Transverse colon (tissue), 4 donors: ENCODE measurements around the gene STMN1. TPM values are rescaled to one million over a fixed set of nuclear protein-coding genes. Genes with fewer than 3 reads are reported as not detected.

Source experiments
- DNase-seq: peaks from one replicate; pipeline ENCODE4 v3.0.0-alpha.2; 2019
- H3K27ac ChIP-seq, 4 donors: fragments of 200-600 bp; sonication (generic); 2 replicates each; pipeline ENCODE4 v1.5.1; 2016 to 2018; ENCODE audit warnings: inconsistent platforms in 4 of 4
- H3K27me3 ChIP-seq: fragments of 200-600 bp; sonication (generic); 2 replicates; pipeline ENCODE4 v1.5.1; 2017; ENCODE audit warnings: inconsistent platforms
- H3K36me3 ChIP-seq, 4 donors: fragments of 200-600 bp; sonication (generic); 2 replicates each; pipeline ENCODE4 v1.5.1; 2017 to 2019; ENCODE audit warnings: inconsistent platforms in 4 of 4
- H3K4me1 ChIP-seq, 4 donors: fragments of 200-600 bp; sonication (generic); 2 replicates each; pipeline ENCODE4 v1.5.1; 2017 to 2020; ENCODE audit warnings: inconsistent platforms in 4 of 4
- H3K4me3 ChIP-seq, 4 donors: fragments of 200-600 bp; sonication (generic); 1 replicate in 1 of 4; 2 replicates in 3 of 4; pipeline versions ENCODE4 v1.5.1 to v1.6.1; 2017 to 2019; ENCODE audit warnings: inconsistent platforms in 4 of 4
- H3K9me3 ChIP-seq, 2 donors: fragments of 200-600 bp; sonication (generic); 2 replicates each; pipeline ENCODE4 v1.5.1; 2017 to 2019; ENCODE audit warnings: inconsistent platforms in 2 of 2
- CTCF ChIP-seq, 5 experiments: fragments of 200-600 bp in 3 of 5; fragments of 450-650 bp in 2 of 5; sonication (generic) in 3 of 5; IDR thresholded peaks; 1 replicate in 2 of 5; 2 replicates in 3 of 5; pipeline ENCODE4 v1.5.1; 2016 to 2017; ENCODE audit warnings: antibody characterized with exemption in 5 of 5, inconsistent platforms in 3 of 5, mild to moderate bottlenecking in 2 of 5, moderate library complexity in 1 of 5
- EP300 ChIP-seq: sonication (generic); formaldehyde crosslinking; IDR thresholded peaks from one replicate; pipeline ENCODE4 v1.6.1; 2017; ENCODE audit warnings: antibody characterized with exemption, low read depth
- POLR2A ChIP-seq: fragments of 450-650 bp; IDR thresholded peaks from one replicate; pipeline ENCODE4 v1.6.1; 2016; ENCODE audit warnings: antibody characterized with exemption, mild to moderate bottlenecking, moderate library complexity
- POLR2AphosphoS5 ChIP-seq, 3 donors: sonication (generic); formaldehyde crosslinking; IDR thresholded peaks; one replicate each; pipeline ENCODE4 v1.6.1; 2016; ENCODE audit warnings: antibody characterized with exemption in 3 of 3
- WGBS, 2 donors: methylation state at CpG; one replicate each; pipeline ENCODE4 v1.1.5; 2018; ENCODE audit warnings: low coverage in 1 of 2; 5-methylcytosine and 5-hydroxymethylcytosine counted together
- in situ Hi-C, 4 donors: fragments of 200-750 bp; cut with MboI; loops; one replicate each; pipeline versions ENCODE4 v1.15.0 to v1.15.1; 2017; ENCODE audit warnings: low sequenced_read_pairs in 3 of 4, low pct_ligation_motif_present in 1 of 4, low pct_unique_long_range_greater_than_20kb in 1 of 4
- intact Hi-C: fragments of 100-400 bp; cut with DNase I; formaldehyde crosslinking; loops from one replicate; pipeline ENCODE4 v1.15.1; 2023; ENCODE audit warnings: low total_unique reads
- total RNA-seq, 4 donors: library from RNA; depleted of rRNA; stranded (reverse); fragments of >200 nt; gene quantifications; one replicate each; pipeline ENCODE4 v1.1.0, GENCODE V29; 2016

Gene STMN1
- total RNA-seq, 4 donors from 2014 or later: 6.4 to 24.3 (median 16.5) TPM

GRCh38 chr1:25881266-25881665 lies 25.0 kb downstream of the STMN1 start:
- no peak for DNase-seq
- H3K27ac ChIP-seq: no peak overlapping the region
- no peaks in the 10 kb centered on the region for H3K9me3 ChIP-seq
- in situ Hi-C loops: no loop called here
- H3K27me3 ChIP-seq: no peaks in the 10 kb centered on the region
- H3K36me3 ChIP-seq: no peaks in the 10 kb centered on the region
- WGBS, 2 donors: 92% methylated on average over 11 of the region's 11 CpGs; no CpG with 5 or more reads in 1 of the 2 donors
- no peak overlapping the region for H3K4me3 ChIP-seq
- peaks cover 0 to 1% (median under 1%) of the 10 kb centered on the region in 4 donors for H3K4me1 ChIP-seq
- intact Hi-C loops: no loop called here
- no peak for TF ChIP-seq POLR2A
- no peak for TF ChIP-seq EP300
- TF ChIP-seq POLR2AphosphoS5 (IDR thresholded peaks at IDR 0.05): no peak
- TF ChIP-seq CTCF (IDR thresholded peaks at IDR 0.05): no peak

- no peak overlapping the region for H3K27ac ChIP-seq
- no peaks in the 10 kb centered on the region for H3K27me3 ChIP-seq
- in situ Hi-C loops (no loop called here), intact Hi-C loops (no loop called here)
- no peak for DNase-seq
- H3K4me3 ChIP-seq: no peak overlapping the region
- H3K9me3 ChIP-seq: no peaks in the 10 kb centered on the region
- TF ChIP-seq EP300 (no peak), POLR2AphosphoS5 (IDR thresholded peaks at IDR 0.05) (no peak), POLR2A (no peak), CTCF (IDR thresholded peaks at IDR 0.05) (no peak)
- no peaks in the 10 kb centered on the region for H3K36me3 ChIP-seq
- 89 to 94% methylated on average over 5 of the region's 5 CpGs for WGBS, 2 donors
- peaks cover 0 to 8% (median 4%) of the 10 kb centered on the region in 4 donors for H3K4me1 ChIP-seq
Measured at GRCh38 chr1:25880518-25880917, 25.7 kb downstream of the STMN1 start.

GRCh38 chr1:25879675-25880074 lies 26.5 kb downstream of the STMN1 start:
- 61% methylated on average over 2 of the region's 2 CpGs; no CpG with 5 or more reads in 1 of the 2 donors for WGBS, 2 donors
- intact Hi-C loops: no loop called here
- in situ Hi-C loops: no loop called here
- Histone ChIP-seq H3K27ac (no peak overlapping the region), H3K27me3 (no peaks in the 10 kb centered on the region), H3K9me3 (no peaks in the 10 kb centered on the region), H3K4me3 (no peak overlapping the region), H3K36me3 (no peaks in the 10 kb centered on the region), H3K4me1 (peaks cover 3 to 15% (median 9%) of the 10 kb centered on the region in 4 donors)
- DNase-seq: no peak
- TF ChIP-seq CTCF (IDR thresholded peaks at IDR 0.05): no peak
- no peak for TF ChIP-seq POLR2A

GRCh38 chr1:25878690-25879089 lies 27.5 kb downstream of the STMN1 start:
- Histone ChIP-seq H3K4me1 (peaks cover 8 to 20% (median 16%) of the 10 kb centered on the region in 4 donors), H3K9me3 (no peaks in the 10 kb centered on the region), H3K36me3 (no peaks in the 10 kb centered on the region), H3K27ac (no peak overlapping the region), H3K27me3 (no peaks in the 10 kb centered on the region), H3K4me3 (no peak overlapping the region)
- intact Hi-C loops: no loop called here
- in situ Hi-C loops: no loop called here
- 60 to 68% methylated on average over 1 to 5 of the region's 5 CpGs for WGBS, 2 donors
- TF ChIP-seq POLR2A (no peak), POLR2AphosphoS5 (IDR thresholded peaks at IDR 0.05) (no peak), EP300 (no peak), CTCF (IDR thresholded peaks at IDR 0.05) (no peak)
- DNase-seq: no peak
